GDM1 (cell line): ENCODE measurements around the gene RIF1.
"Not testable (repeated sequence)": the region's sequence is repeated elsewhere in the genome, so short reads cannot be mapped to it uniquely, and the experiment has no call there.

Source experiments
- DNase-seq: peaks from one replicate; lab custom pipeline; 2025; lab: John Stamatoyannopoulos, UW

RIF1 gene

GRCh38 chr2:151409601-151410484 lies at the start of gene RIF1:
TSS of gene RIF1 (plus strand) at chr2:151409902. CDS start at chr2:151410424, 522 bp downstream.
- peak; percentile 86 for DNase-seq

- no peak for DNase-seq
Measured at GRCh38 chr2:151361674-151362370, 47.9 kb upstream of the RIF1 start.

GRCh38 chr2:151363709-151364108 lies 46.0 kb upstream of the RIF1 start:
- peak; percentile 18 for DNase-seq

- DNase-seq, result no peak
Measured at GRCh38 chr2:151367571-151367970, 42.1 kb upstream of the RIF1 start.

GRCh38 chr2:151374436-151374835 lies 35.3 kb upstream of the RIF1 start:
- no peak for DNase-seq

- DNase-seq, result no peak
Measured at GRCh38 chr2:151379169-151379568, 30.5 kb upstream of the RIF1 start.

- DNase-seq, result no peak
Measured at GRCh38 chr2:151380580-151381235, 29.0 kb upstream of the RIF1 start.

GRCh38 chr2:151381266-151381665 lies 28.4 kb upstream of the RIF1 start:
- no peak for DNase-seq

GRCh38 chr2:151388011-151388410 lies 21.7 kb upstream of the RIF1 start:
- DNase-seq, result no peak

GRCh38 chr2:151391436-151391835 lies 18.3 kb upstream of the RIF1 start:
- no peak for DNase-seq

GRCh38 chr2:151394509-151394908 lies 15.2 kb upstream of the RIF1 start:
- DNase-seq, result no peak

GRCh38 chr2:151395509-151396374 lies 14.0 kb upstream of the RIF1 start:
- no peak for DNase-seq

- DNase-seq, result no peak
Measured at GRCh38 chr2:151399981-151400380, 9.7 kb upstream of the RIF1 start.

GRCh38 chr2:151401149-151401548 lies 8.6 kb upstream of the RIF1 start:
- no peak for DNase-seq

GRCh38 chr2:151403914-151404313 lies 5.8 kb upstream of the RIF1 start:
- no peak for DNase-seq

- DNase-seq, result no peak
Measured at GRCh38 chr2:151405376-151405775, 4.3 kb upstream of the RIF1 start.

GRCh38 chr2:151407281-151407680 lies 2.4 kb upstream of the RIF1 start:
- no peak for DNase-seq

- no peak for DNase-seq
Measured at GRCh38 chr2:151408788-151409600, 708 bp upstream of the RIF1 start.

GRCh38 chr2:151410485-151410834 lies 758 bp downstream of the RIF1 start:
- no peak for DNase-seq

- DNase-seq, result no peak
Measured at GRCh38 chr2:151417650-151418049, 7.9 kb downstream of the RIF1 start.

- DNase-seq, result not testable (repeated sequence)
Measured at GRCh38 chr2:151421681-151422080, 12.0 kb downstream of the RIF1 start.
